Calu3 (cell line): ENCODE measurements around the gene TIMP2. TPM values are rescaled to one million over a fixed set of nuclear protein-coding genes. Genes with fewer than 3 reads are reported as not detected.

Experiments used
- BruUV-seq: library from RNA; stranded (reverse); fragments of 400-500 nt; replicated peaks from 2 replicates; lab custom pipeline; 2021; lab: Mats Ljungman, UMichigan
- CTCF ChIA-PET: fragments of 300-600 bp; sonication (Branson Sonifier 250); formaldehyde crosslinking; loops from one replicate; lab custom pipeline; 2022; ENCODE audit warnings: antibody characterized with exemption; lab: Charles Lee
- DNase-seq: peaks from one replicate; pipeline ENCODE4 v3.0.0; 2022
- H3K27ac Mint-ChIP-seq: one replicate; pipeline ENCODE4 v1.8.0; 2022; ENCODE audit warnings: mixed read lengths; ENCODE audit not compliant: unreplicated experiment
- H3K27me3 Mint-ChIP-seq: one replicate; pipeline ENCODE4 v1.8.0; 2022; ENCODE audit warnings: mixed read lengths; ENCODE audit not compliant: unreplicated experiment
- H3K36me3 Mint-ChIP-seq: one replicate; pipeline ENCODE4 v1.8.0; 2022; ENCODE audit warnings: mild to moderate bottlenecking, moderate library complexity, mixed read lengths; ENCODE audit not compliant: insufficient read depth, unreplicated experiment
- H3K4me1 Mint-ChIP-seq: one replicate; pipeline ENCODE4 v1.8.0; 2022; ENCODE audit warnings: mild to moderate bottlenecking, low read depth, mixed read lengths; ENCODE audit not compliant: unreplicated experiment
- H3K4me3 Mint-ChIP-seq: one replicate; pipeline ENCODE4 v1.8.0; 2022; ENCODE audit warnings: mild to moderate bottlenecking, low read depth, moderate library complexity, mixed read lengths; ENCODE audit not compliant: unreplicated experiment
- H3K9me3 Mint-ChIP-seq: one replicate; pipeline ENCODE4 v1.8.0; 2022; ENCODE audit warnings: low read depth, mixed read lengths; ENCODE audit not compliant: unreplicated experiment
- CTCF ChIP-seq: fragments of 200-600 bp; IDR thresholded peaks from one replicate; pipeline ENCODE4 v1.8.0; 2022; ENCODE audit warnings: antibody characterized with exemption; ENCODE audit not compliant: unreplicated experiment
- intact Hi-C: fragments of 100-400 bp; cut with micrococcal nuclease; formaldehyde crosslinking; loops from one replicate; pipeline ENCODE4 v1.10.0; 2022; ENCODE audit not compliant: unreplicated experiment
- total RNA-seq: library from RNA; stranded (reverse); gene quantifications from 2 replicates; pipeline ENCODE4 v1.2.3, GENCODE V29; 2022

The TIMP2 gene
- total RNA-seq, 1 experiment from 2014 or later, result 246 TPM

GRCh38 chr17:78954684-78955083 is 29.5 kb upstream of the TIMP2 start:
- Mint-ChIP-seq H3K4me1 (peaks cover 25% of the 10 kb centered on the region), H3K9me3 (no peaks in the 10 kb centered on the region), H3K36me3 (peaks cover 11% of the 10 kb centered on the region), H3K4me3 (no peak overlapping the region), H3K27ac (no peak overlapping the region), H3K27me3 (no peaks in the 10 kb centered on the region)
- TF ChIP-seq CTCF, result no peak
- CTCF ChIA-PET, result no interaction called here
- intact Hi-C loops, result no loop called here
- DNase-seq, result no peak
- no TSS peak for BruUV-seq

- CTCF ChIA-PET, result no interaction called here
- TF ChIP-seq CTCF, result no peak
- H3K36me3 Mint-ChIP-seq, result peaks cover 11% of the 10 kb centered on the region
Observed at GRCh38 chr17:78953356-78954350, 28.5 kb upstream of the TIMP2 start.

GRCh38 chr17:78952706-78953105 is 27.5 kb upstream of the TIMP2 start:
- intact Hi-C loops, result no loop called here
- no peak for TF ChIP-seq CTCF
- no peaks in the 10 kb centered on the region for H3K27me3 Mint-ChIP-seq
- peaks cover 11% of the 10 kb centered on the region for H3K36me3 Mint-ChIP-seq
- CTCF ChIA-PET, result no interaction called here
- BruUV-seq, result no TSS peak
- no peaks in the 10 kb centered on the region for H3K9me3 Mint-ChIP-seq
- H3K4me3 Mint-ChIP-seq, result no peak overlapping the region
- no peak for DNase-seq
- peaks cover 19% of the 10 kb centered on the region for H3K4me1 Mint-ChIP-seq
- H3K27ac Mint-ChIP-seq, result no peak overlapping the region

More at GRCh38 chr17:78953356-78954350, 28.5 kb upstream of the TIMP2 start:
- BruUV-seq, result no TSS peak
- no peak overlapping the region for H3K27ac Mint-ChIP-seq
- H3K4me1 Mint-ChIP-seq, result peaks cover 18% of the 10 kb centered on the region
- no peak overlapping the region for H3K4me3 Mint-ChIP-seq
- intact Hi-C loops, result no loop called here
- H3K9me3 Mint-ChIP-seq, result no peaks in the 10 kb centered on the region
- H3K27me3 Mint-ChIP-seq, result no peaks in the 10 kb centered on the region
- DNase-seq, result no peak

GRCh38 chr17:78951967-78952551 is 26.9 kb upstream of the TIMP2 start:
- TF ChIP-seq CTCF, result no peak
- no peak overlapping the region for H3K4me3 Mint-ChIP-seq
- H3K36me3 Mint-ChIP-seq, result peaks cover 6% of the 10 kb centered on the region
- no peak for DNase-seq
- H3K27me3 Mint-ChIP-seq, result no peaks in the 10 kb centered on the region
- CTCF ChIA-PET, result no interaction called here
- no peak overlapping the region for H3K27ac Mint-ChIP-seq
- BruUV-seq, result no TSS peak
- intact Hi-C loops, result no loop called here
- no peaks in the 10 kb centered on the region for H3K9me3 Mint-ChIP-seq
- H3K4me1 Mint-ChIP-seq, result peaks cover 21% of the 10 kb centered on the region
